ENCODE data around the gene STKLD1. TPM values are rescaled to one million over a fixed set of nuclear protein-coding genes. Genes with fewer than 3 reads are reported as not detected.
"Not testable (repeated sequence)": the region's sequence is repeated elsewhere in the genome, so short reads cannot be mapped to it uniquely, and the experiment has no call there.

The STKLD1 gene
- under 1 TPM; 0.40 to 0.82 TPM for total RNA-seq

DNA sequence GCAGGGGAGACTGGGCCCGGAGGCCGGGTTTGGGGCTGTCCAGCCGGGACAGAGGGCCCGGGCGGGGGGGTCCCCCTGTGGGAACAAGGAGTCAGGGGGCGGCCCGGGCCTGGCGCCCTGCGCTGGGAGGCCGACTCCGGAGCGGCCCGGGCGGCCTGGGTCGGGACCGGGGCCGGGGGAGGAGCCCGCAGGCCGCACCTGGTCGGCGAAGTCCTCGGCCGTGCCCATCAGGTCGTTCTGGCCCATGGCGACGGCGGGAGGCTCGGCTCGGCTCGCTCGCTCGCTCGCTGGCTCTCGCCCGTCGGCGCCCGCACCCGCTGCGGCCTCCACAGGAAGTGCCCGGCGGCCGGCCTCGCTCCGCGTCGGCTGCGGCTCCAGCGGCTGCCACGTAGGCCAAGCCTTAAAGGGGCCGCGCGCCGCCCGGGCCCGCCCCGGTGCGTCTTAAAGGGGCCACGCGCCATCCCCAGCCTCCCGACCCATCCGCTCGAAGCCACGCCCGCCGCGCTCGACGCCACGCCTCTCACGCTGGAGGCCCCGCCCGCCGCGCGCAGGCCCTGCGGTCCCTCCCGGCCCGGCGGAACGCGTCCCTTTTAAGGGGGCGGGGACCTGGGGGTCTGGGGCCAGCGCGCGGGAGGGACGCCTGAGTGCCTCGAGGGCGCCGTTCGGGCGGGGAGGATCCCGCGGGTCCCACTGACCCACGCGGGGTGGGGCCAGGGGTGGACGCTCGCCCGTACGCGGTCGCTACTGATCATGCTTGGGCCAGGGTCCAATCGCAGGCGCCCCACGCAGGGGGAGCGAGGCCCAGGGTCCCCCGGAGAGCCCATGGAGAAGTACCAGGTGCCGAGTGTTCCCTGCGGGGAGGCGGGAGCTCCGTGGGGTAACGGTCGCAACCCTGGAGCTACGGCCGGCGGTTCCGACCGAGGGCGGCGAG lies at the start of gene STKLD1, which contains the start of gene SURF4:
Gene STKLD1 (plus strand): TSS at position 643 of the 931 bp plus-strand sequence. CDS start 108 bp downstream, at position 751.
Gene SURF4 (minus strand): TSS at position 337 of the 931 bp plus-strand sequence. CDS start 91 bp downstream, at position 246.
- H3K4me1 Mint-ChIP-seq, result peaks cover 35% of the 10 kb centered on the region

GRCh38 chr9:133327021-133327420 lies 49.1 kb upstream of the STKLD1 start:
- H3K36me3 Mint-ChIP-seq (ENCODE audit: low read depth), result peaks cover 16% of the 10 kb centered on the region
- ATAC-seq; CTCF ChIA-PET; POLR2A ChIA-PET; intact Hi-C loops (cut with DNase I, micrococcal nuclease); H3K27ac Mint-ChIP-seq; DNase-seq; H3K4me1 Mint-ChIP-seq; H3K27me3 Mint-ChIP-seq; H3K9me3 Mint-ChIP-seq (ENCODE audit: low read depth); H3K4me3 Mint-ChIP-seq: not testable (repeated sequence)

More for the DNA sequence above, at the start of gene STKLD1, which contains the start of gene SURF4:
- intact Hi-C loops (cut with DNase I, micrococcal nuclease), result loop anchor here (1.0 to 10.0 kb wide), 16 partner anchors 20 to 1021 kb away; partner anchors contain the start of genes REXO4 (in 2 of the 2), AK8 (in 1 of the 2), BRD3 (in 1 of the 2) and BRD3OS (in 1 of the 2)
- peak; percentile 97 for DNase-seq
- peak; percentile 70 for ATAC-seq
- Mint-ChIP-seq H3K9me3 (ENCODE audit: low read depth) (no peaks in the 10 kb centered on the region), H3K27me3 (no peaks in the 10 kb centered on the region), H3K36me3 (ENCODE audit: low read depth) (peaks cover 36% of the 10 kb centered on the region), H3K27ac (peak within 1 kb of the TSS; percentile 99), H3K4me3 (peak within 1 kb of the TSS; percentile 100)
- ChIA-PET POLR2A (interaction anchor here (0.8 to 9.9 kb wide), 3 partner anchors 24 to 39 kb away, joined by 3 to 287 read pairs (median 3); partner anchors contain the start of genes MED22, RPL7A, SURF1 and SURF2), CTCF (interaction anchor here (1.1 to 2.3 kb wide), 5 partner anchors 27 to 46 kb away, joined by 4 to 10 read pairs (median 5); partner anchors contain the start of gene REXO4)

DNA sequence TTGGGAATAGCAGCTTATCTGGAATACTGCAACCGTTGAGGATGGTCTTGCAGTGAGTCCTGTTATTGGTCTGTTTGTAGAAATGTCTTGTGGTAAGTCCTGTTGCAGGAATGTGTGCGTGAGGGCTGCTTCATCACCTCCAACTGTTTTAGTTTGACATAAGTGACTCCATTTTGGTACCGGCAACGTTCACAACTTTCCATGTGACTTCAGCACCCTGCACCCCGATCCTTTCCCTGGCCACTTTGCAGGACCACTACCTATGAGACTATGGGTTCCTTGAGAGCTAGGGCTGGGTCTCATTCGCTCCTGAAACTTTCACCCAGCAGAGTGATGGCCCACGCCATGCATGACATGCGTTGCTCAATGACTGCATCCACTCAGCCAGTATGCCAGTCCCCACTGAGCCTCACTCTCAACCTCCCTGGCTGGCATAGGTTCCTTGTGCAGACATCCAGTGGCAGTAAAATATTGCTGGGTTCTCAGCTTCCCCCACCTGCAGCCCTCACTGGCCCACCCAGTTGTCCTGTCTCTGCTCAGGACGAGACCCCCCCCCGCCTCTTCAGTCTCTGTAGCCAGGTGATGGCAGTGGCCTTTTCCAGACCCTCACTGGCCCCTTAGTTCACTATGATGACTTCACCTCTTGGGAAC lies 48.2 kb upstream of the STKLD1 start:
- ChIA-PET CTCF (no interaction called here), POLR2A (no interaction called here)
- Mint-ChIP-seq H3K9me3 (ENCODE audit: low read depth) (no peaks in the 10 kb centered on the region), H3K4me1 (peaks cover 5% of the 10 kb centered on the region), H3K36me3 (ENCODE audit: low read depth) (peaks cover 25% of the 10 kb centered on the region), H3K4me3 (no peak overlapping the region), H3K27me3 (no peaks in the 10 kb centered on the region), H3K27ac (no peak overlapping the region)
- DNase-seq (no peak), ATAC-seq (no peak)
- intact Hi-C loops (cut with DNase I, micrococcal nuclease), result no loop called here

GRCh38 chr9:133329306-133330156 lies 46.6 kb upstream of the STKLD1 start:
- ATAC-seq; H3K27me3 Mint-ChIP-seq; H3K4me3 Mint-ChIP-seq; H3K9me3 Mint-ChIP-seq (ENCODE audit: low read depth); DNase-seq; POLR2A ChIA-PET; H3K27ac Mint-ChIP-seq: not testable (repeated sequence)
- H3K4me1 Mint-ChIP-seq, result peaks cover 16% of the 10 kb centered on the region
- H3K36me3 Mint-ChIP-seq (ENCODE audit: low read depth), result peaks cover 38% of the 10 kb centered on the region
- intact Hi-C loops (cut with DNase I, micrococcal nuclease), result loop anchor here (5.0 to 10.0 kb wide), 2 partner anchors 37 to 145 kb away; no protein-coding TSS in a partner anchor
- CTCF ChIA-PET, result interaction anchor here (0.5 to 2.6 kb wide), 13 partner anchors 10 to 180 kb away, joined by 3 to 18 read pairs (median 5); partner anchors contain the start of genes MED22, RPL7A and STKLD1

GRCh38 chr9:133331221-133331620 lies 44.9 kb upstream of the STKLD1 start:
- POLR2A ChIA-PET, result no interaction called here
- peaks cover 46% of the 10 kb centered on the region for H3K36me3 Mint-ChIP-seq (ENCODE audit: low read depth)
- H3K4me3 Mint-ChIP-seq, result no peak overlapping the region
- no peaks in the 10 kb centered on the region for H3K27me3 Mint-ChIP-seq
- DNase-seq (no peak), ATAC-seq (no peak)
- peak overlapping the region; percentile 20 for H3K27ac Mint-ChIP-seq
- CTCF ChIA-PET, result interaction anchor here (0.5 to 2.6 kb wide), 6 partner anchors 35 to 145 kb away, joined by 3 to 18 read pairs (median 5); no protein-coding TSS in a partner anchor
- intact Hi-C loops (cut with DNase I, micrococcal nuclease), result loop anchor here (5.0 to 10.0 kb wide), 2 partner anchors 39 to 146 kb away; no protein-coding TSS in a partner anchor
- H3K4me1 Mint-ChIP-seq, result peaks cover 22% of the 10 kb centered on the region
- H3K9me3 Mint-ChIP-seq (ENCODE audit: low read depth), result no peaks in the 10 kb centered on the region

- no peaks in the 10 kb centered on the region for H3K27me3 Mint-ChIP-seq
- H3K4me1 Mint-ChIP-seq, result peaks cover 26% of the 10 kb centered on the region
- H3K36me3 Mint-ChIP-seq (ENCODE audit: low read depth), result peaks cover 46% of the 10 kb centered on the region
- ChIA-PET POLR2A (no interaction called here), CTCF (interaction anchor here (0.5 to 2.6 kb wide), 3 partner anchors 76 to 146 kb away, joined by 3 to 18 read pairs (median 5); no protein-coding TSS in a partner anchor)
- H3K4me3 Mint-ChIP-seq, result peak overlapping the region; percentile 20
- no peaks in the 10 kb centered on the region for H3K9me3 Mint-ChIP-seq (ENCODE audit: low read depth)
- intact Hi-C loops (cut with DNase I, micrococcal nuclease), result loop anchor here (5.0 to 10.0 kb wide), 2 partner anchors 40 to 147 kb away; no protein-coding TSS in a partner anchor
- no peak for DNase-seq
- no peak for ATAC-seq
- H3K27ac Mint-ChIP-seq, result no peak overlapping the region
Observed at GRCh38 chr9:133331641-133332380, 44.4 kb upstream of the STKLD1 start.

DNA sequence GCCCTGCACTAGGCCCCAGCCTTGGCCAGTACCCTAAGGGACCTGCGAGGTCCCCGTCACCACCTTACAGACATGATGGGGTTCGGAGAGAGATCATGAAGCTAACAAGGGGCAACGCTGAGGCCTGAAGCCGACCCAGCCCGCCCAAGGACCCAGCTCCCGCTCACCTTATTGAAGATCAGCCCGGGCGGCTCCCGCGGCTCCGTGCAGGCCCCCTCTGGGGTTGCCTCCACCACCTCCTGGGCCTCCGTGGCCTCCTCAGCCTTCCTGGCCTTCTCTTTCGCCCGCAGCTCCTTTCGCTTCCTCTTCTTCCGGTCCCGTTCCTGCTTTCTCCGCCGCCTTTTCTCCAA lies 43.8 kb upstream of the STKLD1 start:
- ChIA-PET POLR2A (interaction anchor here (0.5 kb wide), 1 partner anchor 417 kb away, joined by 4 read pairs; no protein-coding TSS in a partner anchor), CTCF (interaction anchor here (0.9 kb wide), 1 partner anchor 93 kb away, joined by 5 read pairs; no protein-coding TSS in a partner anchor)
- no peak for ATAC-seq
- peaks cover 26% of the 10 kb centered on the region for H3K4me1 Mint-ChIP-seq
- no peak overlapping the region for H3K27ac Mint-ChIP-seq
- H3K27me3 Mint-ChIP-seq, result no peaks in the 10 kb centered on the region
- H3K4me3 Mint-ChIP-seq, result peak overlapping the region; percentile 20
- intact Hi-C loops (cut with DNase I, micrococcal nuclease), result loop anchor here (5.0 to 10.0 kb wide), 2 partner anchors 40 to 148 kb away; no protein-coding TSS in a partner anchor
- H3K9me3 Mint-ChIP-seq (ENCODE audit: low read depth), result no peaks in the 10 kb centered on the region
- DNase-seq, result no peak
- peaks cover 46% of the 10 kb centered on the region for H3K36me3 Mint-ChIP-seq (ENCODE audit: low read depth)

DNA sequence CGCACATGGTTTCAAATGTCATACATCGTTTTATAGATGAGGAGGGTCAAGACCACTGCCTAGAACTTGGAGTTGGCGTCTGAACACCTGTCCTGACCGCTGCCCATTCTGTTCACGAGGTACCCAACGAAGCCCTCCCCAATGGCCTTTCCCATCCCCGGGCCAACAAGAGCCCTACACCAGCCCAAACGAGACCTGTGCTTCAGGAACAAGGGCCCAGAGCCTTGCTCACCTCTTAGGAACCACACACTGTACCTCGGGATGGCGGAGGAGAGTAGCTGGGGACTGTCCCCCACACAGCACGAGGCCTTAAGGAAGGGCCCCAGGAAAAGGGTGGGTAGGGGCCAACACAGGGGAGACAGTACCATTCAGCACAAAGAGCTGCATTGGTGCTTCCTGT lies 43.2 kb upstream of the STKLD1 start:
- POLR2A ChIA-PET, result interaction anchor here (0.5 kb wide), 1 partner anchor 416 kb away, joined by 4 read pairs; no protein-coding TSS in a partner anchor
- Mint-ChIP-seq H3K27ac (no peak overlapping the region), H3K4me1 (peaks cover 28% of the 10 kb centered on the region), H3K36me3 (ENCODE audit: low read depth) (peaks cover 46% of the 10 kb centered on the region), H3K9me3 (ENCODE audit: low read depth) (no peaks in the 10 kb centered on the region), H3K4me3 (no peak overlapping the region), H3K27me3 (no peaks in the 10 kb centered on the region)
- intact Hi-C loops (cut with DNase I, micrococcal nuclease), result loop anchor here (5.0 to 10.0 kb wide), 2 partner anchors 41 to 148 kb away; no protein-coding TSS in a partner anchor
- DNase-seq, result no peak
- CTCF ChIA-PET, result interaction anchor here (1.1 kb wide), 1 partner anchor 147 kb away, joined by 4 read pairs; no protein-coding TSS in a partner anchor
- no peak for ATAC-seq

DNA sequence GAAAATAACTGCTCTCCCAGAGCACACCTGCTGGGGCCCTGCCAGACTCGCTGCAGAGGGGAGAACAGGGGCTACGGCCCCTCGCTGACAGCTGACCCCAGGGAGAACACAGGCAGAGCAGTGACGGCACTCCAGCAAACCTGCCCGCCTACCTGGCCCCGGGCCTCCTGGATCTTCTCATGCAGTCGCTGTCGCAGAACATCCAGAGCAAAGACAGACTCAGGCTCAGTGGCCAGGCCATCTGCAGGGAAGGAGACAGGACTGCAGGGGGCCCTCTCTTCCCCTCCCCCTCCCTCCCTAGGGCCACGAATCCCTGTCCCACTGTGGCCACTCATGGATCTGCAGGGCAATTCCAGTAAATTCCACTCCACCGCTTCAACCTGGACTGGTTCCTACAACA lies 42.6 kb upstream of the STKLD1 start:
- ChIA-PET POLR2A (interaction anchor here (1.2 kb wide), 1 partner anchor 14 kb away, joined by 3 read pairs; the partner anchor contains the start of genes MED22 and RPL7A), CTCF (interaction anchor here (0.5 to 1.1 kb wide), 2 partner anchors 27 to 147 kb away, joined by 3 to 4 read pairs; no protein-coding TSS in a partner anchor)
- no peaks in the 10 kb centered on the region for H3K27me3 Mint-ChIP-seq
- ATAC-seq (no peak), DNase-seq (no peak)
- H3K27ac Mint-ChIP-seq, result peak overlapping the region; percentile 48
- intact Hi-C loops (cut with DNase I, micrococcal nuclease), result loop anchor here (5.0 to 10.0 kb wide), 2 partner anchors 41 to 149 kb away; no protein-coding TSS in a partner anchor
- H3K4me1 Mint-ChIP-seq, result peaks cover 28% of the 10 kb centered on the region
- no peaks in the 10 kb centered on the region for H3K9me3 Mint-ChIP-seq (ENCODE audit: low read depth)
- peak overlapping the region; percentile 86 for H3K4me3 Mint-ChIP-seq
- peaks cover 46% of the 10 kb centered on the region for H3K36me3 Mint-ChIP-seq (ENCODE audit: low read depth)

All from activated CD4-positive, alpha-beta T cell treated with anti-CD3 and anti-CD28 coated beads for 36 hours (primary cell).